ENCODE results near the gene PPP1R12C. TPM values are rescaled to one million over a fixed set of nuclear protein-coding genes. Genes with fewer than 3 reads are reported as not detected.

PPP1R12C gene
- total RNA-seq, 2 experiments from 2014 or later = 123 to 136 TPM

- no peaks in the 10 kb centered on the region for H3K9me3 Mint-ChIP-seq
- peaks cover 59% of the 10 kb centered on the region for H3K27me3 Mint-ChIP-seq
- Histone ChIP-seq H3K27me3 (ENCODE audit: control insufficient read depth in 1 of 2, insufficient read depth in 2 of 2, low read length in 2 of 2) (peaks cover 62 to 68% of the 10 kb centered on the region in 2 experiments), H3K36me3 (ENCODE audit: insufficient read depth, low read length) (no peaks in the 10 kb centered on the region), H3K4me3 (ENCODE audit: low read length) (no peak overlapping the region), H3K9me3 (ENCODE audit: control insufficient read depth in 1 of 2, insufficient read depth in 1 of 2, low read length in 2 of 2) (peaks cover 0 to 11% of the 10 kb centered on the region in 2 experiments), H3K4me1 (ENCODE audit: insufficient read depth, low read length) (peaks cover 23% of the 10 kb centered on the region), H3K27ac (ENCODE audit: low read depth in 1 of 2, low read length in 2 of 2) (no peak overlapping the region)
- ATAC-seq (ENCODE audit: poor library complexity) = no peak
- no peak overlapping the region for H3K27ac Mint-ChIP-seq
- ChIA-PET CTCF (no interaction called here), POLR2A (no interaction called here)
- peaks cover 5% of the 10 kb centered on the region for H3K4me1 Mint-ChIP-seq (ENCODE audit: low read depth)
- H3K4me3 Mint-ChIP-seq = no peak overlapping the region
- TF ChIP-seq CTCF (IDR thresholded peaks at IDR 0.05) = no peak
- intact Hi-C loops (cut with DNase I, micrococcal nuclease) = no loop called here
- H3K36me3 Mint-ChIP-seq (ENCODE audit: low read depth) = no peaks in the 10 kb centered on the region
- DNase-seq = no peak
These were observed 27.8 kb upstream of the PPP1R12C start for GRCh38 chr19:55145232-55145631.

GRCh38 chr19:55141696-55142095, 24.3 kb upstream of the PPP1R12C start:
- ATAC-seq (ENCODE audit: poor library complexity) (no peak), DNase-seq (no peak)
- no peaks in the 10 kb centered on the region for H3K36me3 ChIP-seq (ENCODE audit: insufficient read depth, low read length)
- Mint-ChIP-seq H3K36me3 (ENCODE audit: low read depth) (no peaks in the 10 kb centered on the region), H3K27me3 (peaks cover 59% of the 10 kb centered on the region), H3K4me3 (no peak overlapping the region), H3K27ac (no peak overlapping the region), H3K9me3 (no peaks in the 10 kb centered on the region), H3K4me1 (ENCODE audit: low read depth) (peaks cover 5% of the 10 kb centered on the region)
- peaks cover 0 to 5% of the 10 kb centered on the region in 2 experiments for H3K9me3 ChIP-seq (ENCODE audit: control insufficient read depth in 1 of 2, insufficient read depth in 1 of 2, low read length in 2 of 2)
- H3K27me3 ChIP-seq (ENCODE audit: control insufficient read depth in 1 of 2, insufficient read depth in 2 of 2, low read length in 2 of 2) = peaks cover 50 to 58% of the 10 kb centered on the region in 2 experiments
- H3K4me3 ChIP-seq (ENCODE audit: low read length) = no peak overlapping the region
- H3K27ac ChIP-seq (ENCODE audit: low read depth in 1 of 2, low read length in 2 of 2) = no peak overlapping the region
- TF ChIP-seq CTCF (IDR thresholded peaks at IDR 0.05) = no peak
- intact Hi-C loops (cut with DNase I, micrococcal nuclease) = loop anchor here (1.0 to 5.0 kb wide), 5 partner anchors 242 to 491 kb away; no protein-coding TSS in a partner anchor
- ChIA-PET CTCF (interaction anchor here (1.0 to 1.8 kb wide), 6 partner anchors 19 to 464 kb away, joined by 3 to 27 read pairs (median 6); partner anchors contain the start of gene TMEM238), POLR2A (interaction anchor here (0.6 kb wide), 1 partner anchor 352 kb away, joined by 3 read pairs; no protein-coding TSS in a partner anchor)
- peaks cover 20% of the 10 kb centered on the region for H3K4me1 ChIP-seq (ENCODE audit: insufficient read depth, low read length)

- no peaks in the 10 kb centered on the region for H3K9me3 Mint-ChIP-seq
- ATAC-seq (ENCODE audit: poor library complexity) (no peak), DNase-seq (no peak)
- H3K27me3 Mint-ChIP-seq = peaks cover 35% of the 10 kb centered on the region
- Histone ChIP-seq H3K27ac (ENCODE audit: low read depth in 1 of 2, low read length in 2 of 2) (no peak overlapping the region), H3K27me3 (ENCODE audit: control insufficient read depth in 1 of 2, insufficient read depth in 2 of 2, low read length in 2 of 2) (peaks cover 31 to 38% of the 10 kb centered on the region in 2 experiments), H3K36me3 (ENCODE audit: insufficient read depth, low read length) (no peaks in the 10 kb centered on the region), H3K4me3 (ENCODE audit: low read length) (no peak overlapping the region), H3K4me1 (ENCODE audit: insufficient read depth, low read length) (peaks cover 9% of the 10 kb centered on the region), H3K9me3 (ENCODE audit: control insufficient read depth in 1 of 2, insufficient read depth in 1 of 2, low read length in 2 of 2) (peaks cover 0 to 6% of the 10 kb centered on the region in 2 experiments)
- no peak overlapping the region for H3K4me3 Mint-ChIP-seq
- intact Hi-C loops (cut with DNase I, micrococcal nuclease) = no loop called here
- no peak overlapping the region for H3K27ac Mint-ChIP-seq
- POLR2A ChIA-PET = no interaction called here
- no peaks in the 10 kb centered on the region for H3K4me1 Mint-ChIP-seq (ENCODE audit: low read depth)
- CTCF ChIA-PET = no interaction called here
- no peaks in the 10 kb centered on the region for H3K36me3 Mint-ChIP-seq (ENCODE audit: low read depth)
- TF ChIP-seq CTCF (IDR thresholded peaks at IDR 0.05) = no peak
These were observed 20.5 kb upstream of the PPP1R12C start for GRCh38 chr19:55137915-55138314.

All from CD4-positive, alpha-beta T cell (primary cell).